Endothelial cell of umbilical vein (primary cell): Measurements from ENCODE around the gene GLUD1.

Experiments
- EZH2 ChIP-seq: IDR thresholded peaks from 2 replicates; pipeline ENCODE4 v1.6.1; 2012; ENCODE audit warnings: borderline replicate concordance, low read depth, mild to moderate bottlenecking, moderate library complexity, low read length, inconsistent platforms; ENCODE audit not compliant: severe bottlenecking
- FOS ChIP-seq: IDR thresholded peaks from 2 replicates; pipeline ENCODE4 v1.6.1; 2011; ENCODE audit warnings: mild to moderate bottlenecking, low read length, moderate library complexity, borderline replicate concordance; ENCODE audit not compliant: insufficient read depth
- JUN ChIP-seq: IDR thresholded peaks from 2 replicates; pipeline ENCODE4 v1.6.1; 2011; ENCODE audit warnings: borderline replicate concordance, low read depth; ENCODE audit not compliant: insufficient read length, insufficient read depth
- MYC ChIP-seq: IDR thresholded peaks from one replicate; pipeline ENCODE4 v1.6.1; 2011; ENCODE audit warnings: mild to moderate bottlenecking, low read depth, low read length
- POLR2A ChIP-seq: IDR thresholded peaks from 2 replicates; pipeline ENCODE4 v1.6.1; 2012; ENCODE audit warnings: low read depth, mild to moderate bottlenecking, control low read depth, low read length
- POLR2AphosphoS5 ChIP-seq: IDR thresholded peaks from 2 replicates; pipeline ENCODE4 v1.6.1; 2012; ENCODE audit warnings: low read depth, mild to moderate bottlenecking, control low read depth, low read length, moderate library complexity; ENCODE audit not compliant: insufficient read depth
- TF ChIP-seq, protein P1 (sequence below), 2 donors: IDR thresholded peaks; 1 replicate in 1 of 2; 2 replicates in 1 of 2; pipeline ENCODE4 v1.5.1; 2011; ENCODE audit warnings: low read length in 2 of 2, mild to moderate bottlenecking in 2 of 2, moderate library complexity in 2 of 2, control low read depth in 1 of 2, inconsistent platforms in 1 of 2, low read depth in 1 of 2; ENCODE audit not compliant: insufficient read depth in 1 of 2; ENCODE audit errors: extremely low read depth in 1 of 2

DNA sequence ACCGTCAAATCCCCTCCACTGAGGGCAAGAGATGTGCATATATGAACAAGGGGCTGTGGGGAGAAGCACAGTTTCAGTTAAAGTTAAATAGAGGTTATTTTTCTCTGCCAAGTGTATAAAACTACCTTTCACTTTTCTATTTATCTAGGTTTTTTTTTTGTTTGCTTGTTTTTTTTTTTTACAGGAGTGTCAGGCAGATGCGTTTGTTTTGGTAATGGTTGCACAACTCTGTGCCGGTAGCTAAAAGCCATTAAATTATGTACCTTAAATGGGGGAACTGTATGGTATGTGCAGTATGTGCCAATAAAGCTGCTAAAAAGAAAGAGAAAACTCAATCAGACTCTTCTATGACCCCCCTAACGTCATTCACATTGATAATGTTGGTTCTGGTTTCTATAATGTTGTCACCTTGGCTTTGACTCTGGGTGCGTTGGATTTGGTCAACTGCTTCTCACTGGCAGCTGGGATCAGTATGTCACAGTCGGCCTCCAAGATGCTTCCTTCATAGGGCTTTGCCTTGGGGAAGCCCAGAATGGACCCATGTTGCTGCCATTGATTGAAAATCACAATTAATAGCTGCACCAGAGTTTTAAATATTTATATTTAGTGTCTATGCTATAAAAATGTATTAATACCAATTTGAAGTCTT is 34.2 kb downstream of the GLUD1 start:
- TF ChIP-seq, protein P1, sequence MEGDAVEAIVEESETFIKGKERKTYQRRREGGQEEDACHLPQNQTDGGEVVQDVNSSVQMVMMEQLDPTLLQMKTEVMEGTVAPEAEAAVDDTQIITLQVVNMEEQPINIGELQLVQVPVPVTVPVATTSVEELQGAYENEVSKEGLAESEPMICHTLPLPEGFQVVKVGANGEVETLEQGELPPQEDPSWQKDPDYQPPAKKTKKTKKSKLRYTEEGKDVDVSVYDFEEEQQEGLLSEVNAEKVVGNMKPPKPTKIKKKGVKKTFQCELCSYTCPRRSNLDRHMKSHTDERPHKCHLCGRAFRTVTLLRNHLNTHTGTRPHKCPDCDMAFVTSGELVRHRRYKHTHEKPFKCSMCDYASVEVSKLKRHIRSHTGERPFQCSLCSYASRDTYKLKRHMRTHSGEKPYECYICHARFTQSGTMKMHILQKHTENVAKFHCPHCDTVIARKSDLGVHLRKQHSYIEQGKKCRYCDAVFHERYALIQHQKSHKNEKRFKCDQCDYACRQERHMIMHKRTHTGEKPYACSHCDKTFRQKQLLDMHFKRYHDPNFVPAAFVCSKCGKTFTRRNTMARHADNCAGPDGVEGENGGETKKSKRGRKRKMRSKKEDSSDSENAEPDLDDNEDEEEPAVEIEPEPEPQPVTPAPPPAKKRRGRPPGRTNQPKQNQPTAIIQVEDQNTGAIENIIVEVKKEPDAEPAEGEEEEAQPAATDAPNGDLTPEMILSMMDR (IDR thresholded peaks at IDR 0.05; ENCODE audit: extremely low read depth in 1 of 2, insufficient read depth in 1 of 2, low read depth in 1 of 2, low read length in 2 of 2), result no peak
- TF ChIP-seq FOS, result no peak
- no peak for TF ChIP-seq JUN
- no peak for TF ChIP-seq POLR2AphosphoS5
- TF ChIP-seq POLR2A, result no peak
- TF ChIP-seq EZH2, result no peak
- TF ChIP-seq MYC, result no peak
